Measurements from ENCODE around the gene TDRD9. TPM values are rescaled to one million over a fixed set of nuclear protein-coding genes. Genes with fewer than 3 reads are reported as not detected.

Gene TDRD9
- total and polyA plus RNA-seq, 2 experiments from 2014 or later = 0.24 TPM; not detected in 1

DNA sequence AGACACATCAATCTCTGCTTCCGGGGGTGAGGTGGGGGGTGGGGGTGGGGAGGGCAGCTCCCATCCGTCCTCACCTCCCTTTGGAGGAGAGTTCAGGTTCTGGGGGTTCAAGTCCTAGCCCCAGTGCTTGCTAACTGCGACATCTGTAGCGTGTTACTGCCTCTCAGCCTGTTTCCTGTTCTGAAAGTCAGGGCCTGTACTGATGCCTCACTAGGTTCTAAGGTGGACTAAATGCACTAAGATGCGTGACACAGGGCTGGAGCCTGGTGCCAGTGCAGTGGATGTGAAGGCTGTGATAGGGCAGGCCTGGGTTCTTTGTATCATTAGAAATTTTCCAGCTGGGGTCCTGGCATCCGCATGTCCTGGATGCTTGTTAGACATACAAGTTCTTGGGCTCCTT is 17.3 kb upstream of the TDRD9 start (continued):
- TF ChIP-seq, protein P1, sequence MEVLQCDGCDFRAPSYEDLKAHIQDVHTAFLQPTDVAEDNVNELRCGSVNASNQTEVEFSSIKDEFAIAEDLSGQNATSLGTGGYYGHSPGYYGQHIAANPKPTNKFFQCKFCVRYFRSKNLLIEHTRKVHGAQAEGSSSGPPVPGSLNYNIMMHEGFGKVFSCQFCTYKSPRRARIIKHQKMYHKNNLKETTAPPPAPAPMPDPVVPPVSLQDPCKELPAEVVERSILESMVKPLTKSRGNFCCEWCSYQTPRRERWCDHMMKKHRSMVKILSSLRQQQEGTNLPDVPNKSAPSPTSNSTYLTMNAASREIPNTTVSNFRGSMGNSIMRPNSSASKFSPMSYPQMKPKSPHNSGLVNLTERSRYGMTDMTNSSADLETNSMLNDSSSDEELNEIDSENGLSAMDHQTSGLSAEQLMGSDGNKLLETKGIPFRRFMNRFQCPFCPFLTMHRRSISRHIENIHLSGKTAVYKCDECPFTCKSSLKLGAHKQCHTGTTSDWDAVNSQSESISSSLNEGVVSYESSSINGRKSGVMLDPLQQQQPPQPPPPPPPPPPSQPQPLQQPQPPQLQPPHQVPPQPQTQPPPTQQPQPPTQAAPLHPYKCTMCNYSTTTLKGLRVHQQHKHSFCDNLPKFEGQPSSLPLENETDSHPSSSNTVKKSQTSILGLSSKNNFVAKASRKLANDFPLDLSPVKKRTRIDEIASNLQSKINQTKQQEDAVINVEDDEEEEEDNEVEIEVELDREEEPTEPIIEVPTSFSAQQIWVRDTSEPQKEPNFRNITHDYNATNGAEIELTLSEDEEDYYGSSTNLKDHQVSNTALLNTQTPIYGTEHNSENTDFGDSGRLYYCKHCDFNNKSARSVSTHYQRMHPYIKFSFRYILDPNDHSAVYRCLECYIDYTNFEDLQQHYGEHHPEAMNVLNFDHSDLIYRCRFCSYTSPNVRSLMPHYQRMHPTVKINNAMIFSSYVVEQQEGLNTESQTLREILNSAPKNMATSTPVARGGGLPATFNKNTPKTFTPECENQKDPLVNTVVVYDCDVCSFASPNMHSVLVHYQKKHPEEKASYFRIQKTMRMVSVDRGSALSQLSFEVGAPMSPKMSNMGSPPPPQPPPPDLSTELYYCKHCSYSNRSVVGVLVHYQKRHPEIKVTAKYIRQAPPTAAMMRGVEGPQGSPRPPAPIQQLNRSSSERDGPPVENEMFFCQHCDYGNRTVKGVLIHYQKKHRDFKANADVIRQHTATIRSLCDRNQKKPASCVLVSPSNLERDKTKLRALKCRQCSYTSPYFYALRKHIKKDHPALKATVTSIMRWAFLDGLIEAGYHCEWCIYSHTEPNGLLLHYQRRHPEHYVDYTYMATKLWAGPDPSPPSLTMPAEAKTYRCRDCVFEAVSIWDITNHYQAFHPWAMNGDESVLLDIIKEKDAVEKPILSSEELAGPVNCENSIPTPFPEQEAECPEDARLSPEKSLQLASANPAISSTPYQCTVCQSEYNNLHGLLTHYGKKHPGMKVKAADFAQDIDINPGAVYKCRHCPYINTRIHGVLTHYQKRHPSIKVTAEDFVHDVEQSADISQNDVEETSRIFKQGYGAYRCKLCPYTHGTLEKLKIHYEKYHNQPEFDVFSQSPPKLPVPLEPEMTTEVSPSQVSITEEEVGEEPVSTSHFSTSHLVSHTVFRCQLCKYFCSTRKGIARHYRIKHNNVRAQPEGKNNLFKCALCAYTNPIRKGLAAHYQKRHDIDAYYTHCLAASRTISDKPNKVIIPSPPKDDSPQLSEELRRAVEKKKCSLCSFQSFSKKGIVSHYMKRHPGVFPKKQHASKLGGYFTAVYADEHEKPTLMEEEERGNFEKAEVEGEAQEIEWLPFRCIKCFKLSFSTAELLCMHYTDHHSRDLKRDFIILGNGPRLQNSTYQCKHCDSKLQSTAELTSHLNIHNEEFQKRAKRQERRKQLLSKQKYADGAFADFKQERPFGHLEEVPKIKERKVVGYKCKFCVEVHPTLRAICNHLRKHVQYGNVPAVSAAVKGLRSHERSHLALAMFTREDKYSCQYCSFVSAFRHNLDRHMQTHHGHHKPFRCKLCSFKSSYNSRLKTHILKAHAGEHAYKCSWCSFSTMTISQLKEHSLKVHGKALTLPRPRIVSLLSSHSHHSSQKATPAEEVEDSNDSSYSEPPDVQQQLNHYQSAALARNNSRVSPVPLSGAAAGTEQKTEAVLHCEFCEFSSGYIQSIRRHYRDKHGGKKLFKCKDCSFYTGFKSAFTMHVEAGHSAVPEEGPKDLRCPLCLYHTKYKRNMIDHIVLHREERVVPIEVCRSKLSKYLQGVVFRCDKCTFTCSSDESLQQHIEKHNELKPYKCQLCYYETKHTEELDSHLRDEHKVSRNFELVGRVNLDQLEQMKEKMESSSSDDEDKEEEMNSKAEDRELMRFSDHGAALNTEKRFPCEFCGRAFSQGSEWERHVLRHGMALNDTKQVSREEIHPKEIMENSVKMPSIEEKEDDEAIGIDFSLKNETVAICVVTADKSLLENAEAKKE (CRISPR knock-in tag; IDR thresholded peaks at IDR 0.05) = no peak
- TF ChIP-seq STAT1 (IDR thresholded peaks at IDR 0.05; ENCODE audit: unreplicated experiment) = no peak

DNA sequence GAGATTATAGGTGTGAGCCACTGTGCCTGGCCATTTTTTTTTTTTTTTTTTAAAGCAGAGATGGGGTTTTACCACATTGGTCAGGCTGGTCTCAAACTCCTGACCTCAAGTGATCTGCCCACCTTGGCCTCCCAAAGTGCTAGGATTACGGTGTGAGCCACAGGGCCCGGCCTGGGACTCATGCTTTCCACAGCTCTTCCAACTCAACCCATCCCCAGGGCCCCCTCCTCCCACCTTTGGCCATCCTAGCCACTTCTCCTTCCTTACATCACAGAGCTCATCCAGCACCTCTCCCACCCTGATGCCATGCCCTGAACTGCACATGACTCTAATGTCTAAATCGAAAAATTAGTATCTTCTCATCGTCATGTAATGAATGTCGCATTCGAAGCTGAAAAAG is 12.6 kb upstream of the TDRD9 start:
- Histone ChIP-seq H2AFZ (no peak overlapping the region), H3K9me2 (ENCODE audit: insufficient read depth) (no peaks in the 10 kb centered on the region), H3K27me3 (ENCODE audit: insufficient read depth) (no peaks in the 10 kb centered on the region), H4K20me1 (replicated peaks; ENCODE audit: insufficient read depth) (peaks cover 15% of the 10 kb centered on the region), H3K79me2 (replicated peaks; ENCODE audit: insufficient read depth) (peaks cover 47% of the 10 kb centered on the region), H3K36me3 (ENCODE audit: insufficient read depth) (peaks cover 17% of the 10 kb centered on the region), H3K4me3 (no peak overlapping the region), H3K4me2 (no peak overlapping the region), H3F3A (replicated peaks; ENCODE audit: low read depth) (0 out of 2 replicates have a peak, but pooled peaks cover 3% of the 10 kb centered on the region), H3K4me1 (ENCODE audit: insufficient read depth) (no peaks in the 10 kb centered on the region; the same call in 1 of the 2 replicates), H3K27ac (ENCODE audit: low read depth) (no peak overlapping the region)
- Mint-ChIP-seq H3K27ac (no peak overlapping the region), H3K36me3 (ENCODE audit: low read depth) (peaks cover 31% of the 10 kb centered on the region; the same call in 2 of the 3 replicates), H3K27me3 (ENCODE audit: insufficient read depth, low read depth, poor library complexity) (no peaks in the 10 kb centered on the region), H3K9me3 (no peaks in the 10 kb centered on the region), H3K4me3 (no peak overlapping the region), H3K4me1 (peaks cover under 1% of the 10 kb centered on the region)
- no peak for ATAC-seq
- DNase-seq (ENCODE audit: low spot score) = no peak
- no peak for TF ChIP-seq EZH2 (IDR thresholded peaks at IDR 0.05; ENCODE audit: low read depth, unreplicated experiment)
- TF ChIP-seq JUNB (IDR thresholded peaks at IDR 0.05; ENCODE audit: unreplicated experiment) = no peak
- no peak for TF ChIP-seq EZH2phosphoT487 (IDR thresholded peaks at IDR 0.05; ENCODE audit: unreplicated experiment)
- TF ChIP-seq, protein P1 (CRISPR knock-in tag; IDR thresholded peaks at IDR 0.05) = no peak
- TF ChIP-seq, protein P2, sequence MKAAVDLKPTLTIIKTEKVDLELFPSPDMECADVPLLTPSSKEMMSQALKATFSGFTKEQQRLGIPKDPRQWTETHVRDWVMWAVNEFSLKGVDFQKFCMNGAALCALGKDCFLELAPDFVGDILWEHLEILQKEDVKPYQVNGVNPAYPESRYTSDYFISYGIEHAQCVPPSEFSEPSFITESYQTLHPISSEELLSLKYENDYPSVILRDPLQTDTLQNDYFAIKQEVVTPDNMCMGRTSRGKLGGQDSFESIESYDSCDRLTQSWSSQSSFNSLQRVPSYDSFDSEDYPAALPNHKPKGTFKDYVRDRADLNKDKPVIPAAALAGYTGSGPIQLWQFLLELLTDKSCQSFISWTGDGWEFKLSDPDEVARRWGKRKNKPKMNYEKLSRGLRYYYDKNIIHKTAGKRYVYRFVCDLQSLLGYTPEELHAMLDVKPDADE (IDR thresholded peaks at IDR 0.05) = no peak

Data from GM23338 (cell line).